ENCODE data around the gene PIGM. TPM values are rescaled to one million over a fixed set of nuclear protein-coding genes. Genes with fewer than 3 reads are reported as not detected.

Gene PIGM
- total and polyA plus RNA-seq, 2 of the 13 experiments (the other 11 are each of a cell fraction or from before 2014, with no cell fraction given), result 3.4 to 4.6 TPM

DNA sequence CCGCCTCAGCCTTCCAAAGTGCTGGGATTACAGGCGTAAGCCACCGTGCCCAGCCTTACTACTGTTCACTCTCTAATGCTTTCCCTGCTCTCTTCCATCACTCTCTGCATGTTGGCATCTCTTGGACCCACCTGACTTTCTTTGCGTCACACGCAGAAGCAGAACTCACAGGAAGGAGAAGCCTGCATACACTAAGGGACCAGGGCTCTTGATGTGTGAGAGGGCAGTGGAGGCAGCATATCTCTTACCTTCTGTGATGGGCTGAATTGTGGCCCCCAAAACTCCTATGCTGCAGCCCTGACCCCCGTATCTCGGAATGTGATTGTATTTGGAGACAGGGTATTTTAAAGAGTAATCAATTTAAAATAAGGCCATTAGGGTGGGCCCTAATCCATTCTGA lies 51.0 kb downstream of the PIGM start:
- intact Hi-C loops (cut with micrococcal nuclease; ENCODE audit: unreplicated experiment), result no loop called here
- TF ChIP-seq TOPORS (CRISPR knock-in tag; IDR thresholded peaks at IDR 0.05) (no peak), ZBTB14 (CRISPR knock-in tag; IDR thresholded peaks at IDR 0.05) (no peak), NR2F2 (IDR thresholded peaks at IDR 0.05; ENCODE audit: borderline replicate concordance, low read depth) (no peak), NCOA1 (CRISPR knock-in tag; IDR thresholded peaks at IDR 0.05) (no peak)
- H3K4me3 ChIP-seq (replicated peaks in 1 of 3; ENCODE audit: insufficient read depth in 1 of 3, low read depth in 2 of 3, low read length in 3 of 3), result no peak overlapping the region
- ChIA-PET POLR2A (no interaction called here), CTCF (ENCODE audit: low intra/inter-chr PET ratio, low total read pairs) (no interaction called here)
- H3K4me2 ChIP-seq (ENCODE audit: low read depth, low read length), result no peak overlapping the region
- FAIRE-seq, result no peak
- in situ Hi-C loops (cut with HindIII; ENCODE audit: extremely low pct_ligation_motif_present, low pct_unique_long_range_greater_than_20kb), result no loop called here
- no peak overlapping the region for H2AFZ ChIP-seq (ENCODE audit: low read length)
- no peaks in the 10 kb centered on the region for H4K20me1 ChIP-seq (ENCODE audit: insufficient read depth, low read length)
- no peaks in the 10 kb centered on the region for H3K9me3 ChIP-seq (ENCODE audit: low read length)
- no peak overlapping the region for H3K27ac ChIP-seq (ENCODE audit: extremely low read length, insufficient read depth, low read length)
- no peak for DNase-seq (ENCODE audit: low spot score)
- BruUV-seq (replicated peaks), result no TSS peak
- no peak overlapping the region for H3K9ac ChIP-seq (ENCODE audit: insufficient read depth, low read depth, low read length)
- no peak for ATAC-seq
- H3K27me3 ChIP-seq (ENCODE audit: control insufficient read depth in 1 of 2, insufficient read depth in 2 of 2, low read length in 2 of 2), result peaks cover 1 to 15% of the 10 kb centered on the region in 2 experiments; a peak in 2 of 5 replicates
- no peaks in the 10 kb centered on the region for H3K36me3 ChIP-seq (replicated peaks in 1 of 2; ENCODE audit: control insufficient read depth in 1 of 2, insufficient read depth in 2 of 2, low read length in 2 of 2)
- H3K4me1 ChIP-seq (ENCODE audit: insufficient read depth, low read length), result no peaks in the 10 kb centered on the region
- 64% methylated on average over 7 of the region's 7 CpGs for WGBS (ENCODE audit: low lambda C conversion rate)
- no peaks in the 10 kb centered on the region for H3K79me2 ChIP-seq (ENCODE audit: insufficient read depth, low read length)

GRCh38 chr1:159980076-159980475 lies 51.7 kb downstream of the PIGM start:
- Histone ChIP-seq H3K4me3 (replicated peaks in 1 of 3; ENCODE audit: insufficient read depth in 1 of 3, low read depth in 2 of 3, low read length in 3 of 3) (no peak overlapping the region), H3K27me3 (ENCODE audit: control insufficient read depth in 1 of 2, insufficient read depth in 2 of 2, low read length in 2 of 2) (peaks cover 1 to 14% of the 10 kb centered on the region in 2 experiments; a peak in 2 of 5 replicates), H4K20me1 (ENCODE audit: insufficient read depth, low read length) (no peaks in the 10 kb centered on the region), H3K9ac (ENCODE audit: insufficient read depth, low read depth, low read length) (no peak overlapping the region), H3K4me1 (ENCODE audit: insufficient read depth, low read length) (no peaks in the 10 kb centered on the region), H3K36me3 (replicated peaks in 1 of 2; ENCODE audit: control insufficient read depth in 1 of 2, insufficient read depth in 2 of 2, low read length in 2 of 2) (no peaks in the 10 kb centered on the region), H2AFZ (ENCODE audit: low read length) (no peak overlapping the region), H3K4me2 (ENCODE audit: low read depth, low read length) (no peak overlapping the region), H3K27ac (ENCODE audit: extremely low read length, insufficient read depth, low read length) (no peak overlapping the region), H3K79me2 (ENCODE audit: insufficient read depth, low read length) (no peaks in the 10 kb centered on the region), H3K9me3 (ENCODE audit: low read length) (no peaks in the 10 kb centered on the region)
- ATAC-seq (no peak), FAIRE-seq (no peak), DNase-seq (ENCODE audit: low spot score) (no peak)
- WGBS (ENCODE audit: low lambda C conversion rate), result 13% methylated on average over 6 of the region's 6 CpGs
- ChIA-PET CTCF (ENCODE audit: low intra/inter-chr PET ratio, low total read pairs) (no interaction called here), POLR2A (no interaction called here)
- intact Hi-C loops (cut with micrococcal nuclease; ENCODE audit: unreplicated experiment), result no loop called here
- in situ Hi-C loops (cut with HindIII; ENCODE audit: extremely low pct_ligation_motif_present, low pct_unique_long_range_greater_than_20kb), result no loop called here
- BruUV-seq (replicated peaks), result no TSS peak
- no peak for TF ChIP-seq ZHX1 (CRISPR knock-in tag; IDR thresholded peaks at IDR 0.05; ENCODE audit: low read depth)
- TF ChIP-seq ZNF572 (CRISPR knock-in tag; IDR thresholded peaks at IDR 0.05), result no peak
- no peak for TF ChIP-seq ZNF274 (CRISPR knock-in tag; IDR thresholded peaks at IDR 0.05)
- TF ChIP-seq FOXP1 (IDR thresholded peaks at IDR 0.05), result no peak
- TF ChIP-seq FOXP1 (CRISPR knock-in tag; IDR thresholded peaks at IDR 0.05), result no peak
- no peak for TF ChIP-seq NFE2 (CRISPR knock-in tag; IDR thresholded peaks at IDR 0.05)
- no peak for TF ChIP-seq ZC3H13 (CRISPR knock-in tag; IDR thresholded peaks at IDR 0.05)
- TF ChIP-seq FOXJ3 (CRISPR knock-in tag; IDR thresholded peaks at IDR 0.05; ENCODE audit: borderline replicate concordance), result no peak
- TF ChIP-seq SMARCE1 (IDR thresholded peaks at IDR 0.05; ENCODE audit: borderline replicate concordance), result no peak
- no peak for TF ChIP-seq PHF20 (CRISPR knock-in tag; IDR thresholded peaks at IDR 0.05)
- no peak for TF ChIP-seq JUND (CRISPR knock-in tag; IDR thresholded peaks at IDR 0.05)
- no peak for TF ChIP-seq RFX3 (CRISPR knock-in tag; IDR thresholded peaks at IDR 0.05)
- no peak for TF ChIP-seq FOXO4 (CRISPR knock-in tag; conservative IDR thresholded peaks at IDR 0.05)
